GM10248 (cell line): ENCODE data around the gene PIK3CB.

ENCODE experiments used
- CTCF ChIA-PET: fragments of 300-600 bp; sonication (Branson Sonifier 250); formaldehyde crosslinking; extraction: SDS; loops from one replicate; lab custom pipeline; 2021; ENCODE audit warnings: antibody characterized with exemption; lab: Yijun Ruan, JAX
- POLR2A ChIA-PET: fragments of 350-650 bp; sonication (Branson Sonifier 250); formaldehyde crosslinking; extraction: SDS; loops from one replicate; lab custom pipeline; 2020; ENCODE audit warnings: antibody characterized with exemption; lab: Yijun Ruan, JAX
- DNase-seq: peaks from one replicate; pipeline ENCODE4 v3.0.0; 2012; ENCODE audit errors: extremely low spot score
- TF ChIP-seq, protein P1 (sequence below): IDR thresholded peaks from 2 replicates; pipeline ENCODE4 v1.5.1; 2012; ENCODE audit warnings: mild to moderate bottlenecking, low read depth; ENCODE audit errors: extremely low read depth, missing control alignments, control extremely low read depth

Gene PIK3CB

DNA sequence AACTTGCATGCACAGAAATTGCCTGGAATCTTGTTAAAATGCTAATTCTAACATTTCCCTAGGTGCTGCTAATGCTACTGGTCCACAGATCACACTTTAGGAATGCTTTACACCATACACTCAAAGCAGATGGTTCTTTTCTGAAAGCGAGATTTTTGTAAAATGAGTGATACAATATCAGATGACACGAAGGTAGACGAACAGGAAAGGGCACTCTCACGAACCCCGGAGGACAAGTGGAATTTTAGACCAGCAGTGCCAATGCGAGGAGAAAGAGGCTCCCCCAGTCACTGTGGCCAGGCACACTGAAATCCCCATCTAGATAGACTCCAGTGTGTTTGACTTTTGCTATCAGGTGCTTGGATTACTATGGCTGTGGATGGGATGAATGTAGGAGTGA lies 205.2 kb downstream of the PIK3CB start:
- POLR2A ChIA-PET = no interaction called here
- no peak for DNase-seq
- TF ChIP-seq, protein P1, sequence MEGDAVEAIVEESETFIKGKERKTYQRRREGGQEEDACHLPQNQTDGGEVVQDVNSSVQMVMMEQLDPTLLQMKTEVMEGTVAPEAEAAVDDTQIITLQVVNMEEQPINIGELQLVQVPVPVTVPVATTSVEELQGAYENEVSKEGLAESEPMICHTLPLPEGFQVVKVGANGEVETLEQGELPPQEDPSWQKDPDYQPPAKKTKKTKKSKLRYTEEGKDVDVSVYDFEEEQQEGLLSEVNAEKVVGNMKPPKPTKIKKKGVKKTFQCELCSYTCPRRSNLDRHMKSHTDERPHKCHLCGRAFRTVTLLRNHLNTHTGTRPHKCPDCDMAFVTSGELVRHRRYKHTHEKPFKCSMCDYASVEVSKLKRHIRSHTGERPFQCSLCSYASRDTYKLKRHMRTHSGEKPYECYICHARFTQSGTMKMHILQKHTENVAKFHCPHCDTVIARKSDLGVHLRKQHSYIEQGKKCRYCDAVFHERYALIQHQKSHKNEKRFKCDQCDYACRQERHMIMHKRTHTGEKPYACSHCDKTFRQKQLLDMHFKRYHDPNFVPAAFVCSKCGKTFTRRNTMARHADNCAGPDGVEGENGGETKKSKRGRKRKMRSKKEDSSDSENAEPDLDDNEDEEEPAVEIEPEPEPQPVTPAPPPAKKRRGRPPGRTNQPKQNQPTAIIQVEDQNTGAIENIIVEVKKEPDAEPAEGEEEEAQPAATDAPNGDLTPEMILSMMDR = no peak
- CTCF ChIA-PET = interaction anchor here (1.8 kb wide), 1 partner anchor 12 kb away, joined by 4 read pairs; no protein-coding TSS in a partner anchor

DNA sequence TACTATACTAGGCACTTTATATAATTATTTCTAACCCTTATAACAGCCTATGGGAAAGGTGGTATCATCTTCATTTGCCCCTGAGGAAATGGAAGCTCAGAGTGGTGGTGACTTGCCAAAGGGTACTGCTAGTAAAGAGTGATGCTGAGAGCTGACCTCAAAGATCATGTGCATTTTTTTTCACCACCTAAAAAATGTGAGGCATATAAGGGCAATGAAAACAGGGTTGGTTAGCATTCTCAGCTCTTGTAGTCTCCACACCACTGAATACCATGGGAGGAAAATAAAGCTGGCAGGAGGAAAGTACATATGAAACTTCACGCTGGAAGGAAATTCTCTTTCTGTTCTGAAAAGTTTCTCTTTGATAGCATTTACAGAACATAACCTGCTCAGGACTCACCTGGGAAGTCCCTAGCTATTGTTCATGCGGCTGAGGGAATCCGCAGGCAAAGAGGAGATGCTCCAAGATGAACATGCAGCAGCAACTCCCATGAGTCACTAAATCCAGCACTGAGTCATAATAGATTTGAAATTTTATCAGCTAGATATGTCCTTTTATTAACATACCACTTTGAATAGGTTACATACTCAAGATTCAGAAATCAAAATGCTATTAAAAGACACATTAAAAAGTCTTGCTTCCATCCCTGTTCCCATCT lies 208.9 kb downstream of the PIK3CB start:
- DNase-seq = no peak
- ChIA-PET CTCF (interaction anchor here (0.7 to 4.4 kb wide), 5 partner anchors 11 to 290 kb away, joined by 3 to 21 read pairs (median 3); partner anchors contain the start of gene CEP70), POLR2A (no interaction called here)
- TF ChIP-seq, protein P1 = no peak

DNA sequence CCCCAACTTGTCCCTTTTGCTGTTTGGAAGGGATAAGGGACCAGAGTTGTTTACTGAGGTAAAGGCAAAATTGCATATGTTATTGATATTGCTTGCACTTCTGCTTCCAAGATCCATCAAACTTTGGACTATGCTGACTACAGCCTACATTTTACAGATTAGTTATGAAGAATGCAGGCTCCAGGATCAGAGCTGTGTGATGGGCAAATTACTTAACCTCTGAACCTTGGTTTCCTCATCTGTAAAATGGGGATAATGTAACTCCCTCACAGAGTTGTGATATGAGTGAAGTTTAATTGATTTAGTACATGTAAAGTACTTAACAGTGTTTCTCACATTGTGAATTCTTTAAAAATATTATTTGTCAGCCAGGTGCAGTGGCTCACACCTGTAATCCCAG lies 210.2 kb downstream of the PIK3CB start:
- TF ChIP-seq, protein P1 = no peak
- ChIA-PET POLR2A (no interaction called here), CTCF (interaction anchor here (1.0 to 4.4 kb wide), 4 partner anchors 18 to 291 kb away, joined by 3 to 21 read pairs (median 10); partner anchors contain the start of gene CEP70)
- no peak for DNase-seq

DNA sequence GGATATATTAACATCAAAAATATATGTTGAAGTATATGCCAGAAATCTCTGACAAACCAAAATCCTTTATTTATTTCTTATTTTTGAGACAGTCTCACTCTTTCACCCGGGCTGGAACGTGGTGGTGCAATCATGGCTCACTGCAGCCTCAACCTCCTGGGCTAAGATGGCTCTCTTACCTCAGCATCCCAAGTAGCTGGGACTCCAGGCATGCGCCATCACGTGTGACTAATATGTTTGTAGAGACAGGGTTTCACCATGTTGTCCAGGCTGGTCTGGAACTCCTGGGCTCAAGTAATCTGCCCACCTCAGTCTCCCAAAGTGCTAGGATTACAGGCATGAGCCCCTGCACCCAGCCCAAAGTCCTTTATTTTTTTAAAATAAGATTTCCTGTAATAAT lies 214.3 kb downstream of the PIK3CB start:
- CTCF ChIA-PET = interaction anchor here (1.3 kb wide), 1 partner anchor 295 kb away, joined by 3 read pairs; no protein-coding TSS in a partner anchor
- no peak for DNase-seq
- POLR2A ChIA-PET = no interaction called here
- TF ChIP-seq, protein P1 = no peak

DNA sequence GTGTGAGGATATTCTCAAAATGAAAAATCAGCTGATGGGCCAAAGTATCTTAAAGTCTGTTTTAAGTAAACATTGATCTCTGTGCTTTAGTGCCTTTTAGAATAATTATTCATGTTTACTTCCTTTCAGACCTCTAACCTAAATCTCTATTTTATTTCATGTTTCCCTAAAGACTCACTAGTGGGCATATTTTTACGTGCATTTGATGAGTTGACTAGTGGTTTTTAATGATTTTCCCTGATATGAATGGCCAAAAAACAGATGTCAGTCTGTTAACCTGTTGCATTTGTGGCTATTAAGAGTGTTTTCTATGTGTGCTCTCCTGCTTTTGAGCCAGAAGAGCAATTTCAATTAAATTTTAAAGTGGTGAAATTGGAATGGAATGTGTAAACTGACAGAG lies 219.3 kb downstream of the PIK3CB start:
- TF ChIP-seq, protein P1 = no peak
- POLR2A ChIA-PET = no interaction called here
- CTCF ChIA-PET = interaction anchor here (1.6 to 3.5 kb wide), 2 partner anchors 21 to 300 kb away, joined by 4 to 13 read pairs; partner anchors contain the start of gene CEP70
- no peak for DNase-seq

DNA sequence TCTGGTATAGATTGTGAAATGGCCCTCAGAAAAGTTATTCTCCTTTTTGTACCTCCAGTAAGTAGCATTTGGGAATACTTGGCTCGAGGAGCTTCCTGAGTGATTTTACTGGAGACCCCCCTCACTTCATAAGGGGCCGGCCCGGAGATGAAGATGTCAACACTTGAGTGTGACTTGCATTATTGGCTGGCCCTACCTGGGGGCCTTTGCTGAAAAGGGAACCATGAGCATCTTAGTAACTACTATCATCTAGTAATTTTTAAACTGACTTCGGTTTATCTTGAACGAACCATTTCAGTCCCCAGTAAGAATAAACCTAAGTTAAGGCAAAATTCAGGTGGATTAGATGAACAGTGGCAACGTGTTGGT lies 224.8 kb downstream of the PIK3CB start:
- ChIA-PET POLR2A (no interaction called here), CTCF (interaction anchor here (2.2 to 4.0 kb wide), 3 partner anchors 15 to 313 kb away, joined by 11 to 15 read pairs (median 11); partner anchors contain the start of gene CEP70)
- no peak for DNase-seq
- TF ChIP-seq, protein P1 = no peak
